Cardiac fibroblast (primary cell): ENCODE results near the gene BRK1.

Source experiments
- DNase-seq, 2 donors: peaks; one replicate each; pipeline versions ENCODE4 v3.0.0 to v3.0.0-alpha.2; 2010; ENCODE audit warnings: low read depth in 2 of 2
- H3K4me3 ChIP-seq, 2 donors: replicated peaks in 1 of 2; 1 replicate in 1 of 2; 2 replicates in 1 of 2; pipeline ENCODE4 v1.5.1; 2011; ENCODE audit warnings: low read depth in 2 of 2, low read length in 2 of 2, mild to moderate bottlenecking in 2 of 2, moderate library complexity in 1 of 2
- TF ChIP-seq, protein P1 (sequence below): IDR thresholded peaks from one replicate; pipeline ENCODE4 v1.5.1; 2011; ENCODE audit warnings: low read depth, mild to moderate bottlenecking, low read length, inconsistent platforms

BRK1 gene

DNA sequence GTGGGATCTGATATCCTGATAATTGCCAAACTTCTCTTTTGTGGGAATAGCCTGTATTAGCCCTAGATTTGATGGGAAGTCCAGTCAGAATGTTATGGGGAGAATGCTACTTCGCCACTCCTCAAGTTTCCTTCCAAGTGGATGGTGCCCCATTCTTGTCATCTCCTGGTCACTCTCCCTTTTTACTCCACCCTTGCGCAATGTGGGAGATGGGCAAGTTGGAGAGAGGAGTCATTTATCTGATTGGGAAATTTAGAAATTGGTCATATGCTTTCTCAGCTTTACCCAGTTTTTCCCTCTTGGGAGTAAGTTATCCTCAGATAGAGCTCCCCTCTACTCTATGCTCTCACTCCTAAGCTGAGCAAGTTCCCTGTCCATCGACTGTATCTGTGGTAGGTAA is 21.8 kb upstream of the BRK1 start:
- TF ChIP-seq, protein P1, sequence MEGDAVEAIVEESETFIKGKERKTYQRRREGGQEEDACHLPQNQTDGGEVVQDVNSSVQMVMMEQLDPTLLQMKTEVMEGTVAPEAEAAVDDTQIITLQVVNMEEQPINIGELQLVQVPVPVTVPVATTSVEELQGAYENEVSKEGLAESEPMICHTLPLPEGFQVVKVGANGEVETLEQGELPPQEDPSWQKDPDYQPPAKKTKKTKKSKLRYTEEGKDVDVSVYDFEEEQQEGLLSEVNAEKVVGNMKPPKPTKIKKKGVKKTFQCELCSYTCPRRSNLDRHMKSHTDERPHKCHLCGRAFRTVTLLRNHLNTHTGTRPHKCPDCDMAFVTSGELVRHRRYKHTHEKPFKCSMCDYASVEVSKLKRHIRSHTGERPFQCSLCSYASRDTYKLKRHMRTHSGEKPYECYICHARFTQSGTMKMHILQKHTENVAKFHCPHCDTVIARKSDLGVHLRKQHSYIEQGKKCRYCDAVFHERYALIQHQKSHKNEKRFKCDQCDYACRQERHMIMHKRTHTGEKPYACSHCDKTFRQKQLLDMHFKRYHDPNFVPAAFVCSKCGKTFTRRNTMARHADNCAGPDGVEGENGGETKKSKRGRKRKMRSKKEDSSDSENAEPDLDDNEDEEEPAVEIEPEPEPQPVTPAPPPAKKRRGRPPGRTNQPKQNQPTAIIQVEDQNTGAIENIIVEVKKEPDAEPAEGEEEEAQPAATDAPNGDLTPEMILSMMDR: no peak
- no peak overlapping the region for H3K4me3 ChIP-seq
- DNase-seq: no peak

DNA sequence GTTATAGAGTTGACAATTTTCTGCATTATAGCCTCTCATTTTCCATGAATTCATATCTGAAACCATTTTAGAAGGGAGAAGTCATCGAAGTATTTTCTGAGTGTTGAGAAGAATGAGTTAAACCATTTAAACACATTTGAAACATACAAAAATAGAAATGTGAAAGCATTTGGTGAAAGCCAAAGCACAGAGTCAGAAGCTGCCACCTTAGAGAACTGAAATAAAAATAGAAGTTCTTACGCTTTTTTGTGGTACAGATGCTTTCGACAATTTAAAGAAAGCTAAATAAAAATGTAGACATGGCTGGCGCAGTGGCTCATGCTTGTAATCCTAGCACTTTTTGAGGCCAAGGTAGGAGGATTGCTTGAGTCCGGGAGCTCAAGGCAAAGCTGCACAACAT is 16.4 kb upstream of the BRK1 start:
- DNase-seq: no peak
- H3K4me3 ChIP-seq: no peak overlapping the region
- TF ChIP-seq, protein P1: no peak

DNA sequence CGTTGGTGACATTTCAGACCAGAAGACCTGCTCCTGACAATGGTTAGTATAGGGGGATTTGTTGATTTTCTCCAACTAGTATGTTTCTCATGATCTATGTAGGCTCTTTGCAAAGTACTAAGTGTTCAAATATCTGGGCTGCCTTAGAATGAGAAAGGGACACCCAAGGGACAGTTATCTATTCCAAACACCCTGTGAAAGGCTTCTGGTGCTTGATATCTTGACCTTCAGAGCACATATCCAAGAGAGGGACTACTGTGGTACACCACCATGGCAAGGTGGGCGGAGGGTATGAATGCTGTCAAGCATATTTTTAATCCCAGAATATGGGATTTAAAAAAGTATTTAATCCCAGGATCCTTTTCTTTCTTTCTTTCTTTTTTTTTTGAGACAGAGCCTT is 8.6 kb upstream of the BRK1 start:
- H3K4me3 ChIP-seq: no peak overlapping the region
- no peak for DNase-seq
- TF ChIP-seq, protein P1: no peak

DNA sequence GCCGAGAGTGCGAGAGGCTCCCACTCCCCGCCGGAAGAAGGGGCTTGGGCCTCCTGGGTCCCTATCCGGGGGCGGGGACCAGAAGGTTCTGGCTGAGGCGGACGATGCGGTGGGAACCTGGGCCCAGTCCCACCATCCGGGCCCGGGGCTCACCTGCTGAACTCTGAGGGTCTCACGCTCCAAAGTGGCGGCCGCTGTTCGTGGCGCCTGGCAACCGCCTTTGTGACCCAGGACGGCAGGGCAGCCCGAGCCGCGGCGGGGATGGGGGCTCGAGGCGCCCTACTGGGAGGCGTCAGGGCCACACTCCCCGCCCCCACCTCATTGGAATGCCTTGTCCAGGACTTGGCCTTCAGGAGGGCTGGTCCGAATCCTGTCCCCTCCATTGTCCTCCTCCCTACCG is 7.4 kb upstream of the BRK1 start, which contains the start of gene FANCD2OS:
Gene FANCD2OS, minus strand, starts transcription at position 165 of the 400 bp plus-strand sequence. CDS start 3,481 bp downstream, outside the sequence.
- TF ChIP-seq, protein P1: no peak
- DNase-seq: no peak
- no peak within 1 kb of the TSS for H3K4me3 ChIP-seq

DNA sequence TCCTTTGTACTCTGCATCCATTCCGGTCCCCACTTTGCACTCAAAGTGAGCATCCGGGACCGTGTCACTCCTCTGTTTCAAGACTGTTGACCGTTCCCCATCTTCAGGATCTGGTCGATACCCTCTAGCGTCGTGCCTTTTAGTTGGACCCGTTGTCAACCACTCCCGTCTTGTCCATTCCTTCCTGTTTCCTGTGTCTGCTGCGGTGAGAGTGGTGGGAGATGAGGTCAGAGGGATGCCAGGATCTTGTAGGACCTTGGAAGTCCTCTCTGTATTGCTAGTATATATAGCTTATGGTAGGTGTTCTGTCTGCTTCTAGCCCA is 624 bp downstream of the BRK1 start:
- TF ChIP-seq, protein P1: no peak
- H3K4me3 ChIP-seq: peak overlapping the region; percentile 93 to 98
- peak; percentile 36 to 52 for DNase-seq

DNA sequence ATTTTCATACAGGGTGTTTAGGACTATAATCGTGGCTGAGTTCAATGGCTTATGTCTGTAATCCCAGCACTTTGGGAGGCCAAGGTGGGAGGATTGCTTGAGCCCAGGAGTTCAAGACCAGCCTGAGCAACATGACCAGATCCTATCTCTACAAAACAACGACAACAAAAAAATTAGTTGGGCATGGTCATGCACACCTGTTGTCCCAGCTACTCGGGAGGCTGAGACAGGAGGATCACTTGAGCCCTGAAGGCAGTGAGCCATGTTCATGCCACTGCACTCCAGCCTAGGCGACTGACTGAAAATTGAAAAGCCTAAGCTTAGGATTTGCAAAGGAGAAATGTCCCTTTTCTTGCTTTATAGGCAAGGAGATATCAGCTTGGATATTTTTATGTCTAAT is 1.5 kb downstream of the BRK1 start:
- H3K4me3 ChIP-seq: peak overlapping the region in 1 of 2 donors; percentile 98
- no peak for DNase-seq
- TF ChIP-seq, protein P1: no peak

DNA sequence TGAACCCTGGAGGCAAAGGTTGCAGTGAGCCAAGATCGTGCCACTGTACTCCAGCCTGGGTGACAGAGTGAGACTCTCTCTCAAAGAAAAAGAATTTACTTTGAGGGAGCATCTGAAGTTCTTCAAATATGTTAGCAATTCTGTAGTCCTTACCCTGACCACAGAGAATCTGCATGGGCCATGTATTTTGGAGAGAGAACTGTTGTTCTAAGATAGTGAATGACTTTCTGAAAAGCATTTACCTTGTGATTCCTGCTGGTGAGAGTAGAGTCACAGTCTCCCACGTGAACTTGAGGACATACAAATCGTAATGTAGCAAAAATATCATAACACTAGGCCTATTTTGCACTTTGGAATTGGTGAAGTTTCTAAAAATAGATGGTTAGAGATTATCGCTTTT is 3.9 kb downstream of the BRK1 start:
- DNase-seq: no peak
- TF ChIP-seq, protein P1: no peak
- H3K4me3 ChIP-seq: no peak overlapping the region
